GM13977 (cell line): ENCODE results near the gene IRGQ.

ENCODE experiments used
- DNase-seq: peaks from one replicate; pipeline ENCODE4 v3.0.0; 2012; ENCODE audit warnings: low spot score
- CTCF ChIP-seq: IDR thresholded peaks from 2 replicates; pipeline ENCODE4 v1.5.1; 2012; ENCODE audit warnings: mild to moderate bottlenecking, control low read depth; ENCODE audit not compliant: insufficient read depth; ENCODE audit errors: extremely low read depth, missing control alignments
- in situ Hi-C: fragments of 300-500 bp; cut with MboI; formaldehyde crosslinking; loops from one replicate; pipeline ENCODE4 v1.12.0; 2022; ENCODE audit warnings: low sequenced_read_pairs, low pct_unique_long_range_greater_than_20kb, mixed read lengths, inconsistent platforms; ENCODE audit not compliant: unreplicated experiment

The IRGQ gene

GRCh38 chr19:43574424-43575155 is 21.3 kb downstream of the IRGQ start:
- TF ChIP-seq CTCF = no peak
- no peak for DNase-seq
- in situ Hi-C loops = no loop called here

- in situ Hi-C loops = no loop called here
- DNase-seq = no peak
These were observed 23.8 kb downstream of the IRGQ start for GRCh38 chr19:43572171-43572588.

GRCh38 chr19:43570174-43570791 is 25.7 kb downstream of the IRGQ start:
- TF ChIP-seq CTCF = no peak
- in situ Hi-C loops = no loop called here
- DNase-seq = no peak

More at GRCh38 chr19:43572171-43572588, 23.8 kb downstream of the IRGQ start:
- TF ChIP-seq CTCF = no peak

- in situ Hi-C loops = no loop called here
- no peak for TF ChIP-seq CTCF
- DNase-seq = no peak
These were observed 26.3 kb downstream of the IRGQ start for GRCh38 chr19:43569657-43570056.

GRCh38 chr19:43564800-43565199 is 31.1 kb downstream of the IRGQ start:
- no peak for TF ChIP-seq CTCF
- DNase-seq = no peak
- in situ Hi-C loops = no loop called here

GRCh38 chr19:43563816-43564457 is 32.0 kb downstream of the IRGQ start:
- in situ Hi-C loops = no loop called here
- TF ChIP-seq CTCF = no peak
- no peak for DNase-seq
